GM20431 (cell line): ENCODE results near the gene GSG1L.

ENCODE experiments used
- in situ Hi-C: fragments of 300-500 bp; cut with MseI, MboI; formaldehyde crosslinking; loops from one replicate; pipeline ENCODE4 v1.15.0; 2020; ENCODE audit warnings: low sequenced_read_pairs; ENCODE audit not compliant: unreplicated experiment

GSG1L gene

DNA sequence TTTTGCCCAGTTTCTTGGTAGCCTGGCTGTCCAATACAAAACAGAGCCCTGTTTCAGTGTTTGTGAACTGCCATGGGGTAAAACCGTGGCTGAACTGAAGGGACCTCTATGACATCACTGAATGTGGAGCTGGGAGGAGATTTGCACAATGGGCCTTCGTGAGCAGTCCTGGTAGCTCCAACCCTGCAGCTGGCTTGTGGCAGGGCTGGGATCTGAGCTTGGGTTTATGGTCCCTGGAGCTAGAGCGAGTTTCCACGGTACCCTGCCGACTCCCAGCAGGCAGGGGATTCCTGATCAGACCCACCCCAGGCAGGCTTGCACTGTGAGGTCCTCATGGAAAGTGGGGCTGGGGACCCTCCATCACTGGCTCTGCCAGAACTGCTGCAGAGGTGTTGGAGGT lies 247.0 kb downstream of the GSG1L start:
- in situ Hi-C loops: no loop called here

DNA sequence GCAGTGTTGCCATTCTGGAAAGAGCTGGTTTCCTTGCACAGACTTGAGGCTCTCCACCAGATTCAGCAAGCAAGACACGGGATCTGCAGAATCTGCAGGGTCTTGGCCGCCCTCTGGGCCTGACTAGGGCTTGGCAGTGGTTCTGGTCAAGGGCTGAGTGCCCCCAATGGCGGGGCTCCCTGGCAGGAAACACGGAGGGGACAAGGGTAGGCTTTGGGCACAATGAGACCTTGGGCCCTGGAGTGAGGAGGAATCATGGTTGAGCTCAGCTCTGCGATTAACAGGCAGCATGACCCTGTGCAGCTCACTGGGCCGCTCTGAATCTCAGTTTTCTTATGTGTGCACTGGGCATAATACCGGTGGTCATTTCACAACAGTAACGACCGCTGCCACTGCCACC lies 249.9 kb downstream of the GSG1L start:
- in situ Hi-C loops: no loop called here

DNA sequence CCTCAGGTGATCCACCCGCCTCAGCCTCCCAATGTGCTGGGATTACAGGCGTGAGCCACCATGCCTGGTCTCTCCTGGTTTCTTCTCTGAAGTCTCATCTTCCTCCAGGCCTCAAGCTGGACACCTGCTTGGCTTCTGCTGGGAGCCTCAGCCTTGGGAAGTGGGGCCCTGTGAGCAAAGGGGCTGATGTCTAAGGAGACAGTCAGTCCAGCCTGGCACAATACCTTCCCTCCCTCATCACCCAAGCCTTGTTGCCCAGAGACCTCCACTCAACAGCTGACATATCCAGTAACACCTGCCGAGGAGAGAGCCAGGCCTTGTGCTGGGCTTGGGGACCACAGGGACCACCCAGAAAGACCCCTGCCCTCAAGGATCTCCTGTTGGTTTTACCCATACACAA lies 251.6 kb downstream of the GSG1L start:
- in situ Hi-C loops: no loop called here

DNA sequence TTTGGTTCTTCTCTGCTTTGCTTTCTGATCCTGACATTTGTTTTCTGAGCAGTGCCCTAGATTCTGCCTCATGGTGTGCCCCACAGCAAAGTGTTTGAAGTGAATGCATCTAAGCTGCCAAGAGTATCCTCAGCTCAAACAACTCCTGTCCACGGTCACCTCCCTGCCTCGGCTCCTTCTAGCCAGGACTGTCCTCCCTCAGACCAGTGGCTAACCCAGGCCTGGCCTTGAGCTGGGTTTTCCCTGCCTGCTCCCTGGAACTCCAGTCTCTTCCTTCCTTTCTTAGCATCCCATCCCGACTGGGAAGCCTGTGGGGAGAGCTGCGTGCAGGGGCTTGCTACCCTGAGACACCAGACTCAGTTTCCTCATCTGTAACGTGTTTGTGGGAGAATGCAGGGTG lies 256.5 kb downstream of the GSG1L start:
- in situ Hi-C loops: no loop called here

DNA sequence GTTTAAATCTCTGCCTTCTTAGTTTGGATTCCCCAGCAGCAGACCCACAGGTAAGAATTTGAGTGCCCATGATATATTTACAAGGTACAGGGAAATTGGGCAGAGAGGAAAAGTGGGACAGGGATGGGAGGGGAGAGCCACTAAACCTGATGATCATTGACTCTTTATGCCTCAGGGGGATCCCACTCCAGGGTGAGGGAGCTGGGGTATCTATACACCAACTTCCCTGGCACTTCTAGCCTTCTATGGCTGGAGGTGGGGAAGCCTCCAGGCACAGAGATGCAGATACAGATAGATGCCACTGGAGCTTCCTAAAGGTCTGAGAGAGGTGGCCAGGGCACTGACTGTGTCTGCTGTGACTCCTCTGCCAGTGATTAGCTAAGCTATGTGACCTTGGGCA lies 257.1 kb downstream of the GSG1L start:
- in situ Hi-C loops: no loop called here

DNA sequence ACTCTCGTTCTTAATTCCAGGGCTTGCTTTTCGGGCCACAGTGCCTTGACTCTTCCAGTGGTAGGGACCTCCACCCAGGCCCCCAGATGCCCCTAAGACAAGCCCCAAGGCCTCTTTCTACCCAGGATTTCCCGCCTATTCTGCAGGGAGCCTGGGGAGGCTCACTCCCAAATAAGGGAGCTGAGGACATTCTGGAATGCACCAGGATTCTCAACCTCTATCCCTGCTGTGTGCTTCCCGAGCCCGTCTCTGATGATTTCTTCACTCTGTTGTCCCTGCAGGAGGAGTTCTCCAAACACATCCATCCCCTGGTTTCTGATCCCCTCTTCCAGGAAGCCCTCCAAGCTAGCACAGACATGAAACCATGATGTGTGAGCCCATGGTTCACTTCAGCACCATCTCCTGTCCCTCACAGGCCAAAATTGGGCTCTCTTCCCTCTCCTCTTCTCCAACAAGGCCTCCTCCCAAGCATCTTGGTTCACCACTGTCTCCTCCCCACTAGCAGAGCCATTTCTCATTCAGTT lies 257.6 kb downstream of the GSG1L start:
- in situ Hi-C loops: no loop called here

DNA sequence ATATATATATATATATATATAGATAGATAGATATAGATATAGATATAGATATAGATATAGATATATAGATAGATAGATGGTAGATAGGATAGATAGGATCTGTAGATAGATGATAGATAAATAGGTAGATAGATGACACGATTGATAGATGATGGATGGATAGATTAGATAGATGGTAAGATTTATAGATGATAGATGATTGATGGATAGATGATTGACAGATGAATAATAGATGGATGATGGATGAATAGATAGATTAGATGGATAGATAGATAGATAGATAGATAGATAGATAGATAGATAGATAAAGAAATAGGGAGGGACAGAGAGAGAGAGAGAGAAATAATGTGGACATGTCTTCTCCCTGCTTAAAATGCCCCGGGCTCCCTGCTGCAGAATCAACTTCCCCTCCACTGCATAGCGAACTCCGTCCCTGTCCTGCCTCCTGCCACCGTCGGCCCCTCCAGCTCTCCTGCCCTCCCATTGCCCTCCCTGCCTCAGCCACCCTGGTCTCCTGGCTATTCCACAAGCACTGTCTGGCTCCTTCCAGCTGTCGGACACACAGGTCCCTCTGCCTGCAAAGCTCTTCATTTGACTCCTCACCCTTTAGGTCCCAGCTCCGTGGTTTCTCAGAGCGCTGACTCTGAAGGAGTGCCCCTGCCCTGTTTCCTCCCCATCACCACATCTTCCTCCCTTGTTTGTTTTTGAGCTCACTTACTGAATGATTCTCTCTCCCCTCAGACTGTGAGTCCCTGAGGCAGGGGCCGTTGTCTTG lies 259.6 kb downstream of the GSG1L start:
- in situ Hi-C loops: no loop called here

DNA sequence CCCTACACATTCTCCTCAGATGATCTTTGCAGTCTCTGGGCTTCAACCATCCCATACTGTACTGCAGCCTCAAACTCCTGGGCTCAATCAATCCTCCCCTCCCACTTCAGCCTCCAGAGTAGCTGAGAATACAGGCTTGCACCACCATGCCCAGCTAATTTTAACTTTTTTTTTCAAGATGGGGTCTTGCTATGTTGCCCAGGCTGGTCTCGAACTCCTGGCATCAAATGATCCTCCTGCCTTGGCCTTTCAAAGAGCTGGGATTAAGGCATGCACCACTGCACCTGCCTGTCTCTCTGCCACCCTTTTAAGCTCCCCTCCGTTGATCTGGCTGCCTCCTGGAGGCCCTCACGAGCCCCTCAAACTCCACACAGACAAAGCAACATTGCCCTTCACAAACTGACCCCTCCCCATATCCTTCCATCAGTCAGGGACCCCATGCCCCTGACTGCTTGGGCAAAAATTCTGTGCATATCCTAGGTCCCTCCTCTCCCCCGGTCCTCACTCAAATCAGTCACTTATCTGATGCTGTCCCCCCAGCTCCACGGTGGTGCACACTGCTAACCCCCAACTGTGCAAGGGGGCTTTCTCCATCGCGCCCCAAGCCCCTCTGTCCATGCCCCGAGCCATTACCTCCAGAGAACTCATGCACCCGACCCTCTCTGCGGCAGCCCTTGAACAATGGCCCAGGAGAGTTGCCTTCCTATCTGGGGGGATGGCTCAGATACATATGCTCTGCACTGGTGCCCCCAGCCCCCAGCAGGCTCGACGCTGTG lies 260.7 kb downstream of the GSG1L start:
- in situ Hi-C loops: no loop called here

DNA sequence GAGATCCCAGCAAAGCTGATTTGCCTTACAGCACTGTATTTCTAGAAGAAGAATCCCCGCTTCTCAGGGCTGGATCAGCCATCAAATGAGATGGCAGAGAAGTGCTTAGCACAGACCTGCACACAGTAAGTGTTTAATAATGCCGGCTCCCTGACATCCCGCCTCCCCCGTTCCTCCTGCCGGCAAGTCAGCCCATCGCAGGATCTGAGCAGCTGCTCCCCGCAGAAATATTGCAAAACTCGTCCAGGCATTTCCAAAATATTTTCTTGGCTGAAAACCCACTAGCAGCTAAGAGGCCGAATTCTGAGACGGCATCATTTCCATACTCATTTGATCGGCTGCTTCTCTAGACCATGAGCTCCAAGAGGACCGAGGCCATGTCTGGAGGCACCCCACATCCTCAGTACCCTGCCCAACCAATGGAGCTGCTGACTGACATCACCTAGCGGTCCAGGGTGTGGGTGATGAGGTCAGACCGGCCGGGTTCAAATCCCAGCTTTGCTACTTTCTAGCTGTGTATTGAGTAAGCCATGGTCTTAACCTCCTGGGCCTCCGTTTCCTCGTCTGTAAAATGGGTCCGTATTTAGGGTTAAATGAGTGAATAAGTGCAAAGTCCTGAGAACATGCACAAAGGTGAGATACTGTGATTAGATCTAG lies 262.1 kb downstream of the GSG1L start:
- in situ Hi-C loops: no loop called here

DNA sequence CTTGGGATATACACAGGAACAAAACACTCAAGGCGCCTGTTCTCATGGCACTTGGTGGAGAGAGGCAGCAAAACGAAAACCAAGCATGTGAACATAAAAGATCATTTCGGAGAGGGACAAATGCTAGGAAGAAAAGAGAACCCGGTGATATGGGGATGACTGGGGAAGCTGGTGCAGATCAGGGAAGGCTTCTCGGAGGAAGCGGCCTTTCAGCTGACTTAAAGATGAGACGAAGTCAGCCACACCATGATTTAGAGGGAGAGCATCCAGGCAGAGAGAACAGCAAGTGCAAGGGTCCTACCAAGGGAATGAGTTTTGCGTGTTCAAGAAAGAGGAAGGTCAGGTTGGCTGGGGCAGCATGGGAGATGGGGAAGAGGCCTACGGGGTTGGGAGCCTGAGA lies 262.7 kb downstream of the GSG1L start:
- in situ Hi-C loops: no loop called here

DNA sequence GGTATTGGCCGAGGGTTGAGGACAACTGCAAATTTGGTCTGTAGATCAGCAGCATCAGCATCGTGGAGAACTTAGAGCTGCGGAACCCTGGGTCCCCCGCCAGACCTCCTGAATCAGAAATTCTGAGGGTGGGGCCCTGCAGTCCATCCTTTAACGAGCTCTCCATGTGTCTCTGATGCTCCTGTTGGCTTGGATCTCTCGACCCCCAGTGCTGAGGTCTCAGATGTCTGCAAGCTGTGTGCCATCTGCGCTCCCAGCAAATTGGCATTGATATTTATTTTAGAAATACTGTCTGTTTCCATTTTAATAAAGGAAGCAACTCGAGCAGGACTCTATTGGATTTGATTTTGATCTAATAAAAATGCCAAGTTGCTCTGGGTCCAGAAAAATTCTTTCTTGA lies 263.6 kb downstream of the GSG1L start:
- in situ Hi-C loops: no loop called here

DNA sequence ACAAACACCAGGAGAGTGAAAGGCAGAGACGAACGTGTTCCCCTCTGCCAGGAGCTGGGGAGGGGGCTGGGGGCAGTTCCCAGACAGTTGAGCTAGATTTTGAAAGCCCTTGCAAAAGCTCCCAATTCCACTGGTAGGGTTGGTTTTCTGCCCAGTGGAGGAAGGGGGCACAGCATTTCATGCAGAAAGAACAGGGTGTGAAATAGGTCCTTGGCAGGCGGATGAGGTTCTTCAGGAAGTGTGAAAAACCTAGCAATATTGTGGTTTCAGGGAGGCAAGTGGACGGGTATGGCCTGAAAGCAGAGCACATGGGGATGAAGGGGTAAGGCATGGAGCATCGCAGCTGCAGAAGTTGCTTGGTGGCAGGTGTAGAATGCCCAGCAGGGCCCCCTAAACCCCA lies 265.3 kb downstream of the GSG1L start:
- in situ Hi-C loops: no loop called here

DNA sequence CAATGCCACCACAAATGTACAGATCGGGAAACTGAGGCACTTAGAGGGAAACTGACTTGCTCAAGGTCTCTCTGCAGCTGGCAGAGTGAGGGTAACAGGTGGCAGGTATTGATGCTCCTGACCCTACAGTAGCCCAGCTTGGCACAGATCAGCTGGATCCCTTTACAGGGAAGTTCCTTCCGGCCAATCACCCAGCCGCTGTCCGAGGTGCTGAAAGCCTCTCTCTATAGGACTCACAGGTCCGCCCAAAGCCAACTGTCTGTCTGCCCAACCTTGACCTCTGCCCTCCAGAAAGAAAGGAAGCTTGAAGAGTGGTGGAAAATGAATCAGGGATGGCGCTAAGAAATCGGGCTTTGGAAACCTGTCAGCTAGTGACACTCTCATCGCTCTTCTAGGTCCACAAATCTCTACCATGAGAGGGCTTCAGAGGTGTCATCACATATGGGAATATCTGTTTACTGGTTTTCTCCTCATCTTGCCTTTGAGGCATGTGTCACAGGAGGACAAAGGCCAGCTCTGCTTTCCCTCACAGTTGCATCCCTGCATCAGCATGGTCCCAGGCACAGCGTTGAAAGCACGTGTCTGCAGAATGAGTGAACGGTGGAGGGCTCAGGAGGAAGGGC lies 267.4 kb downstream of the GSG1L start:
- in situ Hi-C loops: no loop called here

DNA sequence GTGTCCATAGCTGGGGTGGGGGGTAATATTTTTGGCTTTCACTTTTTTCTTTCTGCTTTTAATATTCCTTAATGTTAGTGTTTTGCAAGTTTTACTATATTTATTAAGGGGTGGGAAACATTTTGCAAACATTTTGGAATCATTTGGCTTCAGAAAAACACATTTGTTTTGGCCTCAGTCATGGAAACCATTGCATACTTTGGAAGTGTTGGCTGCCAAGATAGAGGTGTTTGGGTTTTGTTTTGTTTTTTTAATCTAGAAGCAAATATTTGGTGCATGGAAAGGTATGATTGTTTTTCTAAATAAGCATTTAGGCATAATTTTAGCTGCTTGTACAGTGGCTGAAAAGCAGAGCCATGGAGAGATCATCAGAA lies 270.3 kb downstream of the GSG1L start:
- in situ Hi-C loops: no loop called here

DNA sequence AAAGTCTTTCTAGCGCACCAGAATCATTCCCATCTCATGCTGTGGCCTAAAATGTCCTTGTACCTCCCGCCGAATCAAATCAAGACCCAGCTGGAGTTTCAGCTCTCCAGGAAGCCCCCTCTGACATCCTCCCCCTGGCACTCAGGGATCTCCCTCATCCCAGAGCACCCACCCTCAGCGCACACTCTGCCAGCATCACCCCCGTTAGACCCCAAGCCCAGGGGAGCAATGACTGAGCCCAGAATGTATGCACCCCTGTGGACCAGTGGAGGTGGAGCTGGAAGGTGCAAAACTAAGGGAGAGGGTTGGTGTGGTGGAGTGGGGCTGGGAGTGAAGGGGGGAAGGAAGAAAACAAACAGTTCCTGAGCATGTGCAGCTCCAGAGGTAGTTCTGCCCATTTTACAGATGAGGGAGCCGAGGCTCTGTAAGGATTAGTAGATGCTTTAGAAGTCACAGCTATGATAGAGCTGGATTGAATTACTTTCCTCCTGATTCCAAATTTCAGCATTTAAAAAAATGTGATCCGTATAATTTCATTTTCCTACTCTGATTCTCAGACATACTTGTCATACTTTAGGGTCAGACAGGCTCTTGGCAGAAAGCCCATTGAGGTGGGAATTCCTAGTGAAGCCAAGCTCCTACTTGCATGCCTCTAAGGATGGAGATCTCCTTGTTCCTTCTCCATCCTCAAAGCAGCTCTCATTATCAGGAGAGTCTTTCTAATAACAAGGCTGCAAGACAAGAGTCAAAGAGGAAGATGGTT lies 270.8 kb downstream of the GSG1L start:
- in situ Hi-C loops: no loop called here

DNA sequence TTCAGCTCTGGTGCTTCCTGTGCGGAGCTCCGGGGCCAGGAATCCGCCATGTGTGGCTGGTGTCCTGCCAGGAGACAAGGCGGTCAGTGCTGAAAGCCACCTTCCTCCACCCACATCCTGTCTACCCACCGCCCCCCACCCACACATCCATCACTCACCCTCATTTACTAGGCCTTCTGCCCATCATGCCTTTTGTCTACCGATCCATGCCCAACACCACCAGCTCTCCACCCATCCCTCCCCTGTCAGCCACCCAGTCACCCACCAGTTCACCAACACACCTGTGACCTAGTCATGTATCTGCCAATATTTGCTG lies 272.2 kb downstream of the GSG1L start:
- in situ Hi-C loops: no loop called here

DNA sequence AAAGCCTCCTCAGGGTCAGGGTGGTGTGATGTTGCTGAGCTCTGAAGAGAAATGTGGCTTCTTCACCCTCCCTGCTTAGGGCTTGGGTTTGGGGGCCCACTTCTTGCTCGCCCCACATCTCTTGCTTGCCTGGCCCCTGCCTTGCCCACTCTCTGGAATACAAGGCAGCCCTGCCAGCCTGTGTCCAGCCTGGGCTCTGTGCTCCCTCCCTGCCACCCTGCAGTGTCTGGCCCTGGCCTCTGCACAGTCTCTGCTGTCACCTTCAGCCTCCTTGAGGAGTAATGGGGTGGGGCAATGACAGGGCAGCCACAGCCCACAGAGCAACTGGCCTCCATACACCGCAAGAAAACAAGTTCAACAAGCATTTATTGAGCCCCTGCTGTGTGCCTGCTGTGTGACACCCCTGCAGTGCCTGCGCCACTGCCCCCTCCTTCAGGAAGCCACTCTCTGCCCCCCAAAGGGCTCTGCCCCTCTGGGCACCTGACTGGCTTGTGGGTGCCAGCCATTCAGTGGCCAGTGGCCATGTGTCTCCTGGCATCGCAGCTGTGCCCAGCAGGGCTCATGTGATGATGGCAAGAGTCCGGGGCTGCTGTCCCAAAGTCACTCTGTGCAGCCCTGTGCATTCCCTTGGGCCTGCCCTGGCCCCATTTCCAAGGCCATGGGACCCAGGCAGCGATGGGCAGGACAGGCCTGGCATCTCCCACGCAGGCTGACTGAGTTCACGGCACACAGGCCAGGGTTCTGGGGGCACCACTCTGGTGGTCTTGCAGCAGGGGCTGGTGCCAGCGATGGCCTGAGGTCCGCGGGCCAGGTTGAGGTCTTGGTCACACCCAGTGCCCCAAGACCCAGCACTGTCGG lies 272.7 kb downstream of the GSG1L start:
- in situ Hi-C loops: no loop called here

DNA sequence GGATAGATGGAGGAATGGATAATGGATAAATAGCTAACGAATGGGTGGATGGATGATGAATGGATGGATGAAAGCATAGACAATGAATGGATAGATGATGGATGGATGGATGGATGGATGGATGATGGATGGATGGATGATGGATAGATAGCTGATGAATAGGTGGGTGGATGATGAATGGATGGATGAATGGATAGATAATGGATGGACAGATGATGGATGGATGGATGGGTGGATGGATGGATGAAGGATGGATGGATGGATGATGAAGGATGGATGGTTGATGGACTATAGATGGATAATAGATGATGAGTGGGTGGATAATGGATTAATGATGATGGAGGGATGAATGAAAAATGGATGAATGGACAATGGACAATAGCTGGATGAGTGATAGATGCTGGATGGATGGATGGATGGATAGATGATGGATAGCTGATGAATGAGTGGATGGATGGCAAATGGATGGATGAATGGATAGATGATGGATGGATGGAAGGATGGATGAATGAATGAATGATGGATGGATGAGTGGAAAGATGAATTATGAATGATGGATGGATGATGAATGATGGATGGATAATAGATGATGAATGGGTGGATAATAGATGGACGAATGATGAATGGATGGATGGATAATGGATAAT lies 273.8 kb downstream of the GSG1L start:
- in situ Hi-C loops: no loop called here

DNA sequence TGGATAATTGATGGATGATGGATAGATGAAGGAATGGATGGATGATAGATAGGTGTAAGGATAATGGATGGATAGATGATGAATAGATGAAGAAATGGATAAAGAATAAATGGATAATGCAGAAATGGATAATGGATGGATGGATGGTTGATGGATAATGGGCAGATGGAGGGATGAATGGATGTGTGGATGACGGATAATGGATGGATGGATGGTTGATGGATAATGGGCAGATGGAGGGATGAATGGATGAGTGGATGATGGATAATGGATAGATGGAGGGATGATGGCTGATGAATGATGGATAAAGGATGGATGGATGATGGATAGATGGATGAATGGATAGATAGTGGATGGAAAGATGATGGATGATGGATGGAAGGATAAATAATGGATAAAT lies 274.4 kb downstream of the GSG1L start:
- in situ Hi-C loops: no loop called here
